GM18505 (cell line): ENCODE data around the gene RHOJ.
"Not testable (repeated sequence)": the region's sequence is repeated elsewhere in the genome, so short reads cannot be mapped to it uniquely, and the experiment has no call there.

Experiments used
- ATAC-seq: cut with Tn5 transposase; IDR thresholded peaks from one replicate; pipeline ENCODE4 v1.9.1; 2021; ENCODE audit not compliant: unreplicated experiment
- POLR2A ChIP-seq: IDR thresholded peaks from 4 replicates; pipeline ENCODE4 v1.6.1; 2011; ENCODE audit warnings: borderline replicate concordance; ENCODE audit not compliant: insufficient read depth, insufficient read length; ENCODE audit errors: extremely low read depth

RHOJ gene

GRCh38 chr14:63204407-63205043, at the start of gene RHOJ:
TSS of gene RHOJ (plus strand) at chr14:63204443. CDS start at chr14:63204870, 427 bp downstream.
- TF ChIP-seq POLR2A, result no peak
- ATAC-seq, result no peak

GRCh38 chr14:63155511-63156185, 48.6 kb upstream of the RHOJ start:
- no peak for TF ChIP-seq POLR2A
- ATAC-seq, result no peak

- ATAC-seq, result no peak
- TF ChIP-seq POLR2A, result no peak
Observed at GRCh38 chr14:63157195-63157594, 47.0 kb upstream of the RHOJ start.

DNA sequence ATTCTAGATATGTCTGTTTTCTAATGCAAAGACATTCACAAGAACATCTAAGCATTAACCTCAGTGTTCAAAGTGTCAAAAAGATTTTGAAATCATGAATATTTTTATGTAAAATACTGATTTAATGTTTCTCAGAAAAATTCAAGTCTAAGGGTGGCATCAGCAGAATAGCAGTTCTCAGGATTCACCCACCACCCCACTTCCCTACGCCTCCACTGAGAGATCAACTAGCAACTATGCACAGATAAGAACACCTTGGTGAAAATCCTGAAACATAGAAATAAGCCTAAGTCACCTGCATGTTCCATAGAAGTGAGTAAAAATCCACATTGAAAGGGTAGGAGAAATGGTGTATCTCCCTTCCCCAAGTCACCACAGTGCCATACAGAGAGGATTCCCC, 40.9 kb upstream of the RHOJ start:
- no peak for TF ChIP-seq POLR2A
- no peak for ATAC-seq

- ATAC-seq, result no peak
- TF ChIP-seq POLR2A, result no peak
Observed at GRCh38 chr14:63164108-63164683, 40.0 kb upstream of the RHOJ start.

DNA sequence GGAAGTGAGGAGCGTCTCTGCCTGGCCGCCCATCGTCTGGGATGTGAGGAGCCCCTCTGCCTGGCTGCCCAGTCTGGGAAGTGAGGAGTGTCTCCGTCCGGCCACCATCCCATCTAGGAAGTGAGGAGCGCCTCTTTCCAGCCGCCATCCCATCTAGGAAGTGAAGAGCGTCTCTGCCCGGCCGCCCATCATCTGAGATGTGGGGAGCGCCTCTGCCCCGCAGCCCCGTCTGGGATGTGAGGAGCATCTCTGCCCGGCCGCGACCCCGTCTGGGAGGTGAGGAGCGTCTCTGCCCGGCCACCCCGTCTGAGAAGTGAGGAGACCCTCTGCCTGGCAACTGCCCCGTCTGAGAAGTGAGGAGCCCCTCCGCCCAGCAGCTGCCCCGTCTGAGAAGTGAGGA, 39.0 kb upstream of the RHOJ start:
- not testable (repeated sequence) for ATAC-seq

GRCh38 chr14:63167044-63167443, 37.2 kb upstream of the RHOJ start:
- no peak for TF ChIP-seq POLR2A
- no peak for ATAC-seq

- no peak for TF ChIP-seq POLR2A
- no peak for ATAC-seq
Observed at GRCh38 chr14:63174760-63175191, 29.5 kb upstream of the RHOJ start.

DNA sequence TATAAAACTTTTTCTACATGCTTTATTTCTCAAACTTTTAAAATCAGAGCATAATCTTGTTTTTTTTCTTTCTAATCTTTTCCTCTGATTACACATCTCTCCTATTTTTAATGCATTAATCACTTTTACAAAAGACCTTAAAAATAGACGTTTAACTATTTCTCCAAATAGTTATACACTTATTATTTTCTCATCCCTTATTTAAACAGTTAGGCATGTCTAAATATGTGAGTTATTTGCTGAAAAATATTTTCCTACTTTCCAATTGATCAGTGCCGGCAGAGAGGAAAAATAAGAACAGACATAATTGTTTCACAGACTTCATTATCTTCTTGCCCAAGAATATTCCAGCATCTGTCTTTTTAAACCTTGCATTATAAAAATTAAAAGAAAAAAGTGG, 28.7 kb upstream of the RHOJ start:
- TF ChIP-seq POLR2A, result no peak
- no peak for ATAC-seq

GRCh38 chr14:63178912-63179311, 25.3 kb upstream of the RHOJ start:
- TF ChIP-seq POLR2A, result no peak
- ATAC-seq, result no peak

DNA sequence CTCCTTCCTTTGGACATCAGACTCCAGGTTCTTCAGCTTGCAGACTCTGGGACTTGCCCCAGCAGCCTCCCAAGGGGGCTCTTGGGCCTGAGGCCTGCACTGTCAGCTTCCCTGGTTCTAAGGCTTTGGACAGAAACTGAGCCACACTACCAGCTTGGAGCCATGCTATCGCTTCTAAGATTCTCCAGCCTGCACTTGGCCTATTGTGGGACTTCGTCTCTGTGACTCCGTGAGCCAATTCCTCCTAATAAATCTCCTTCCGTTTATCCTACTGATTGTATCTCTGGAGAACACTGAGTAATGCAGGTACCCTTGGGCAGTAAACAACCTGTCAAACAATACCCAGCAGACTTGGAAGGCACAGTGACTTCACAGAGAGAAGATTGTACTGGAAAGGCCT, 24.9 kb upstream of the RHOJ start:
- TF ChIP-seq POLR2A, result no peak
- no peak for ATAC-seq

DNA sequence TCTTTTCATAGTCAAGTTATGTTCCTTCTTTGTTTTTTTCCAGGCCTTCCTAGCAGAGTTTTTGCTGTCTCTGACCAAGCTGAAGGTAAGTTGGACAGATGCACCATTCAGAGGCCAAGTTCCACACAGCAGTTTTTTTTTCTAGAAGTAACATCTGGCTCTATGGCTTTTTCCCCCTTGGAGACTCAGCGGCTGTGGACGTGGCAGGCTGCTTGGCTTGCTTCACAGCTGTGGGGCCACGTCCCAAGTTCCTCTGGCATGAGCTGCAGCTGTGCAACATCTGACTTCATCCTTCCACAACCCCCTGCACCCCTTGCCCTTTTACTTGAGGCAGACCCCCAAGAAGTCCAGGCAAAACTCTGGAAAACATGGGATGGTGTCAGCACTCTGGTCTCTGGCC, 24.2 kb upstream of the RHOJ start:
- ATAC-seq, result no peak
- TF ChIP-seq POLR2A, result no peak

- TF ChIP-seq POLR2A, result no peak
- ATAC-seq, result no peak
Observed at GRCh38 chr14:63182968-63183367, 21.3 kb upstream of the RHOJ start.

DNA sequence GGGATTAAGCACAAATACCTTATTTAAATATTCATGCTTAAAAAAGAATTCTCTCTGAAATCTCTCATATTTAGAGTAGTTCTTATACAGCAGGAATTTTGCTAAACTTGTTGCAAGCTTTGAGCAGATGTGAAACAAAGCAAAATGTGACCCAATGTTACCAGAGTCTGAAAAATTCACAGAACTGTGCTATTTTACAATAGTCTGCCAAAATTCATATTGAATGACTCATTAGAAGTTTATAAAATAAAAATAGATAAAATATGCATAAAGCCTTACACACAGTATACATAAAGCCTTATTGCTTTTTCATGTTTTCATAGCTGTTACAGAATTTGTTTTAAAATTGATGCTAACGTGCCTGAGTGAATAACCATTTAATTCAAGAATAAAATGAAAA, 17.8 kb upstream of the RHOJ start:
- no peak for TF ChIP-seq POLR2A
- ATAC-seq, result no peak
